AG09309 (cell line): ENCODE data around the gene SYT7.

Experiments used
- DNase-seq: peaks from one replicate; pipeline ENCODE4 v3.0.0-alpha.2; 2010; ENCODE audit warnings: low read depth
- H3K4me3 ChIP-seq: 2 replicates; pipeline ENCODE4 v1.5.1; 2011; ENCODE audit warnings: mild to moderate bottlenecking, low read depth, low read length, moderate library complexity; ENCODE audit not compliant: control insufficient read depth
- TF ChIP-seq, protein P1 (sequence below): IDR thresholded peaks from 2 replicates; pipeline ENCODE4 v1.5.1; 2011; ENCODE audit warnings: mild to moderate bottlenecking, low read depth, low read length, inconsistent platforms; ENCODE audit not compliant: insufficient read depth, control insufficient read depth; ENCODE audit errors: missing control alignments

The SYT7 gene

DNA sequence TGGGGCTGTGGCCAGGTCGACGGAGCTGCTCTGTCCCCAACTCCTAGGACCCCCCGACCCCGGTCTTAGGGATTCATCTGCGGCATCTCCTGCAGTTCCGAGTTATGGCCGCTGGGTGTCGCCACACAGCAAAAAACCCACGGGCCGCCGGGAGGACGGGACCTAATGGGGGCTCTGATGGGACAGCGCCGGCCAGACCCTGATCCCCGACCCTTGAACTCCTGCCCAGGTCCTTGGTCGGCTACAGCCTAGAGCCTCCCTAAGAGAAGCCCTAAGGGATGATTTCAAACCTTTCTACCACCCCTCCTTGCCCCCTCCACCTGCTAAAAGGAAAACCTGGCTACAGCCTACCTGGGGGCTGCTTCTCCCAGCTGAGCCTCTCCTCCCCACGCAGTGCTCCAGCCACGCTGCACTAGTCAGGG lies 103.1 kb downstream of the SYT7 start:
- no peak for DNase-seq
- H3K4me3 ChIP-seq, result no peak overlapping the region
- TF ChIP-seq, protein P1, sequence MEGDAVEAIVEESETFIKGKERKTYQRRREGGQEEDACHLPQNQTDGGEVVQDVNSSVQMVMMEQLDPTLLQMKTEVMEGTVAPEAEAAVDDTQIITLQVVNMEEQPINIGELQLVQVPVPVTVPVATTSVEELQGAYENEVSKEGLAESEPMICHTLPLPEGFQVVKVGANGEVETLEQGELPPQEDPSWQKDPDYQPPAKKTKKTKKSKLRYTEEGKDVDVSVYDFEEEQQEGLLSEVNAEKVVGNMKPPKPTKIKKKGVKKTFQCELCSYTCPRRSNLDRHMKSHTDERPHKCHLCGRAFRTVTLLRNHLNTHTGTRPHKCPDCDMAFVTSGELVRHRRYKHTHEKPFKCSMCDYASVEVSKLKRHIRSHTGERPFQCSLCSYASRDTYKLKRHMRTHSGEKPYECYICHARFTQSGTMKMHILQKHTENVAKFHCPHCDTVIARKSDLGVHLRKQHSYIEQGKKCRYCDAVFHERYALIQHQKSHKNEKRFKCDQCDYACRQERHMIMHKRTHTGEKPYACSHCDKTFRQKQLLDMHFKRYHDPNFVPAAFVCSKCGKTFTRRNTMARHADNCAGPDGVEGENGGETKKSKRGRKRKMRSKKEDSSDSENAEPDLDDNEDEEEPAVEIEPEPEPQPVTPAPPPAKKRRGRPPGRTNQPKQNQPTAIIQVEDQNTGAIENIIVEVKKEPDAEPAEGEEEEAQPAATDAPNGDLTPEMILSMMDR, result peak; percentile 91

DNA sequence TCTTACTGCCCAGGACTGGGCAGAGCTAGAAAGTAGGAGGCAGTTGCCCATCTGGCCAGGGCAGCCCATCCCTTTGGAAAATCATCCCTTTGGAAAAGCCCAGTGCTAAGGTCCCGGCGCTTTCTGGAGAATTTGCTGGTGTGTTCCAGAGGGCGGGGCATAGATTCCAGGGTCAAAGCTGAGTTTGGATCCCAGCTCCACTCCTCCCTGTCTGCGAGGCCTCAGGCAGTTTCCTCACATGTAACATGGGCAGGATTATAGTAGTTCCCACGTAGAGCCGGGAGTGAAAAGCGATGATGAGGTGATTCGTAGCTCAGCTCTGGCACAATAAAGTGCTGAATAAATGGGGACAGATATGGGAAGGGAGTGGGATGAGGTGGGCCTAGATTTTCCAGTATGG lies 103.8 kb downstream of the SYT7 start:
- DNase-seq, result no peak
- TF ChIP-seq, protein P1, result no peak
- no peak overlapping the region for H3K4me3 ChIP-seq

DNA sequence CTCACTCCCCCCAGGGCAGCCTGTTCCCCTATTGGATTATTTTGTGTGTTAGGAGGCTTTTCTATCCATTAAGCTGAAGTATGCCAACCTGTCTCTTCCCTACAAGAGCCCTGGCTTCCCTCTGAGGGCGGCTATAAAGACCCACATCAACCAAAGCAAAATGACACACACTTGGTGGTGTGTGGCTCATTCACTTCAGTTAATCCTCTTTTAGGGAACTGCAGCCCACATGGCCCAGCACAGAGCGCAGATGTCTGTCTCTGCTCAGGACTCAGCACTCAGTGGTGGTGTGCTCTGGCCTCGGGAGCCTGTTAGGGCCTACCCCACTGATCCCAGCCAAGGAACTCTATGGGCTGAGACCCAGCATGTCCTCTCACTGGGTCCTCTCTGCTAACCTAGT lies 104.5 kb downstream of the SYT7 start:
- no peak for DNase-seq
- TF ChIP-seq, protein P1, result no peak
- no peak overlapping the region for H3K4me3 ChIP-seq

DNA sequence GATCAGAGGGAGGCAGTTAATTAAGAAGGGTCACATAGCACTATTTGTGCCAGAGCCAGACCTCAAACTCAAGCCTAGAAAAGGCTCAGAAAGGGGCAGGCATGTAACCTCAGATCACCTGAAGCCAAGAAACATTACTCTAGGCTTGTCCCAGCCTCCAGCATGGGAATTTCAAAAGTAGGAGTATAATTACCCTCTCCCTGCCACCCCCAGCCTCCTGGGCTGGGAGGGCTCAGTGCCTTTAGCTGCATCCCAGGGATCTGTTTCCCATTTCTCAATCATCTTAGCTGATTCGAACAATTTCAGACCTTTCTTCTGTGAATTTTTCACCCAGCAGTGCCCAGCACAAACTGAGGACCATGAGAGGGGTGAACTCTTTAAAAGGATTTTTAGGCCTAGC lies 105.4 kb downstream of the SYT7 start:
- TF ChIP-seq, protein P1, result no peak
- no peak overlapping the region for H3K4me3 ChIP-seq
- no peak for DNase-seq

DNA sequence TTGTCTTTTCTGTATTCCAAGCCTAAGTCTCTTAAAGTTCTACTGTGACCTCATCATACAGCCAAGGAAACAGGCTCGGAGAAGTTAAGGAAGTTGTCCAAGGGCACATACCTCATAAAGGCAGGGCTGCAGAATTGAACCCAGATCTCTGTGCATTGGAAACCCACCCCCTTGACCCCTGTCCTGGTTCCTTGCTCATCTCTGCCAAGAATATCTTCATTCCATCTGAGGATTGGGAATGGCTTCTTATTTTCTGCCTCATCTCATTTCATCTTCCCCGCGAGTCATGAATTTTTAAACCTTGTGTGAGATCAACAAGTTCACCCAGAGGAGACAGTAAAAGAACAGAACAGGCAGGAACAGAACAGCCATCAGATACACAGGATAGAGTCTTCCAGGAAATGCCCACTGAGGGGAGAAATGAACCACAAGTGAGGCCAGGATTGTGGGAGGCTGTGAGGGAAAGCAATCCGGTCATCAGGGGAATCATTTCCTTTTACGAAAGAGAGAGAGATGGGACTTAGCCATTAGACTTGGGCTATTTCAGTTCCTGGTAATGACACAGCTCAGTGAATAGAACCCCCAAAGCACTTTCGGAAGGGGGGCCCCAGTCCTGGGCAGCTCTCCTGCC lies 106.7 kb downstream of the SYT7 start:
- TF ChIP-seq, protein P1, result no peak
- H3K4me3 ChIP-seq, result no peak overlapping the region
- no peak for DNase-seq

DNA sequence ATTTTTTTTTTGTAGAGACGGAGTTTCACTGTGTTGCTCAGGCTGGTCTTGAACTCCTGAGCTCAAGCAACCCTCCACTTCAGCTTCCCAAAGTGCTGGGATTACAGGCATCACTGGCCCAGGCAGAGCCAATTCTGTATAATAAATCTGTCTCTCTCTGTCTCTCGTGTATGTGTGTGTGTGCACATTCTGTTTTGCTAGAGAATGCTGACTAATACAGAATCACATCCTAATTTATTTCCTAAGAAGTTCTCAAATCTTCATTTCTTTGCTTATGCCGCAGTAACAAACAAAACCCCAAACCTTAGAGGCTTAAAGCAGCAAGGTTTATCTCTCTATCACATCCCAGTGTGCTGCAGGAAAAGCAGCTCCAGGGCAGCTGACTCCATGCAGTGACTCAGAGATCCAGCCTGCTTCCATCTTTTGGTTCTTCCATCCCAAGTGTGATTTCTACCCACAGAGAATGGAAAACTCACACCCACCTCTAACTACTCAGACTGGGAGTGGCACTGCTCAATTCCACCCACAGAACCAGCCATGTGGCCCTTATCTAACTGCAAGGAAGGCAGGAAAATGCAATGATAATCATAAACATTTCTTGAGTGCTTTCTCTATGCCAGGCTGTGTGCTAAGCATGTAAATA lies 107.4 kb downstream of the SYT7 start:
- no peak for DNase-seq
- TF ChIP-seq, protein P1, result no peak

More for the DNA sequence above, 107.4 kb downstream of the SYT7 start:
- H3K4me3 ChIP-seq, result no peak overlapping the region
